Femur (tissue), 1 donor: Measurements from ENCODE around the gene MED26.
"Not testable (repeated sequence)": the region's sequence is repeated elsewhere in the genome, so short reads cannot be mapped to it uniquely, and the experiment has no call there.

Source experiments
- DNase-seq: peaks from one replicate; pipeline ENCODE4 v3.0.0-alpha.2; 2017

The MED26 gene

GRCh38 chr19:16628183-16628983, at the start of gene MED26:
TSS of gene MED26 (minus strand) at chr19:16628204. CDS start at chr19:16627943, 261 bp downstream.
- DNase-seq = peak; percentile 98

- no peak for DNase-seq
These were observed 49.1 kb upstream of the MED26 start for GRCh38 chr19:16677055-16677454.

GRCh38 chr19:16676101-16676798, 48.2 kb upstream of the MED26 start:
- no peak for DNase-seq

- not testable (repeated sequence) for DNase-seq
These were observed 45.8 kb upstream of the MED26 start for GRCh38 chr19:16673839-16674238.

GRCh38 chr19:16673231-16673630, 45.2 kb upstream of the MED26 start:
- DNase-seq = no peak

GRCh38 chr19:16671652-16672274, 43.8 kb upstream of the MED26 start:
- peak; percentile 43 for DNase-seq

GRCh38 chr19:16670291-16670690, 42.3 kb upstream of the MED26 start:
- DNase-seq = no peak

- DNase-seq = not testable (repeated sequence)
These were observed 40.7 kb upstream of the MED26 start for GRCh38 chr19:16668702-16669101.

GRCh38 chr19:16668176-16668575, 40.2 kb upstream of the MED26 start:
- DNase-seq = no peak

GRCh38 chr19:16661480-16662034, 33.6 kb upstream of the MED26 start:
- peak; percentile 55 for DNase-seq

- DNase-seq = peak; percentile 68
These were observed 32.9 kb upstream of the MED26 start, which contains the start of gene TMEM38A for GRCh38 chr19:16660763-16661479. TSS of gene TMEM38A (plus strand) at chr19:16661139. CDS start at chr19:16661218, 79 bp downstream.

GRCh38 chr19:16659832-16660708, 32.1 kb upstream of the MED26 start, which contains the start of gene SMIM7:
TSS of gene SMIM7 (minus strand) at chr19:16660144. CDS start at chr19:16660110, 34 bp downstream.
- DNase-seq = peak; percentile 99

- no peak for DNase-seq
These were observed 31.4 kb upstream of the MED26 start for GRCh38 chr19:16659464-16659831.

GRCh38 chr19:16657384-16657783, 29.4 kb upstream of the MED26 start:
- DNase-seq = no peak

GRCh38 chr19:16655727-16656126, 27.7 kb upstream of the MED26 start:
- DNase-seq = no peak

- DNase-seq = no peak
These were observed 26.6 kb upstream of the MED26 start for GRCh38 chr19:16654627-16655026.

- no peak for DNase-seq
These were observed 26.1 kb upstream of the MED26 start for GRCh38 chr19:16654140-16654539.

- peak; percentile 33 for DNase-seq
These were observed 24.9 kb upstream of the MED26 start for GRCh38 chr19:16652854-16653253.

GRCh38 chr19:16651421-16652188, 23.6 kb upstream of the MED26 start:
- DNase-seq = not testable (repeated sequence)

- DNase-seq = no peak
These were observed 22.8 kb upstream of the MED26 start for GRCh38 chr19:16650821-16651220.

- no peak for DNase-seq
These were observed 21.7 kb upstream of the MED26 start for GRCh38 chr19:16649734-16650133.
